HFFc6 (cell line): Measurements from ENCODE around the gene SLC51B. TPM values are rescaled to one million over a fixed set of nuclear protein-coding genes. Genes with fewer than 3 reads are reported as not detected.

Experiments used
- DNase-seq: peaks from one replicate; pipeline ENCODE4 v3.0.0-alpha.2; 2018
- H3K27ac Mint-ChIP-seq: 2 replicates; pipeline ENCODE4 v1.8.0; 2020; ENCODE audit warnings: mild to moderate bottlenecking, mixed read lengths
- H3K27me3 Mint-ChIP-seq: 2 replicates; pipeline ENCODE4 v1.8.0; 2021; ENCODE audit warnings: mild to moderate bottlenecking, moderate library complexity, mixed read lengths; ENCODE audit not compliant: insufficient read depth
- H3K36me3 Mint-ChIP-seq: 2 replicates; pipeline ENCODE4 v1.8.0; 2021; ENCODE audit warnings: low read depth, mixed read lengths
- H3K4me1 Mint-ChIP-seq: 2 replicates; pipeline ENCODE4 v1.8.0; 2020; ENCODE audit warnings: low read depth, mixed read lengths
- H3K4me3 Mint-ChIP-seq: 2 replicates; pipeline ENCODE4 v1.8.0; 2020; ENCODE audit warnings: mild to moderate bottlenecking, moderate library complexity, mixed read lengths
- H3K9me3 Mint-ChIP-seq: 2 replicates; pipeline ENCODE4 v1.8.0; 2020; ENCODE audit warnings: mild to moderate bottlenecking, mixed read lengths
- total RNA-seq, 6 experiments: library from RNA; stranded (reverse); fragmentation: NEBNext Ultra II Directional; extraction: Animal tissue kit (Norgen Biotek cat#: 25700); gene quantifications; 2 replicates in 1 of 6; 3 replicates in 5 of 6; pipeline ENCODE4 v1.2.3, GENCODE V29; 2021
- TF ChIP-seq, protein P1 (sequence below): fragments of 200-600 bp; sonication (generic); IDR thresholded peaks from 2 replicates; pipeline ENCODE4 v1.5.0; 2021; ENCODE audit warnings: antibody characterized with exemption, mild to moderate bottlenecking

Gene SLC51B
- total RNA-seq, 6 experiments from 2014 or later = not detected

GRCh38 chr15:65057549-65057940 lies 12.4 kb downstream of the SLC51B start:
- DNase-seq = no peak
- Mint-ChIP-seq H3K9me3 (no peaks in the 10 kb centered on the region), H3K4me1 (peaks cover 16% of the 10 kb centered on the region), H3K36me3 (no peaks in the 10 kb centered on the region), H3K27me3 (peaks cover 24% of the 10 kb centered on the region), H3K27ac (no peak overlapping the region), H3K4me3 (no peak overlapping the region)
- TF ChIP-seq, protein P1, sequence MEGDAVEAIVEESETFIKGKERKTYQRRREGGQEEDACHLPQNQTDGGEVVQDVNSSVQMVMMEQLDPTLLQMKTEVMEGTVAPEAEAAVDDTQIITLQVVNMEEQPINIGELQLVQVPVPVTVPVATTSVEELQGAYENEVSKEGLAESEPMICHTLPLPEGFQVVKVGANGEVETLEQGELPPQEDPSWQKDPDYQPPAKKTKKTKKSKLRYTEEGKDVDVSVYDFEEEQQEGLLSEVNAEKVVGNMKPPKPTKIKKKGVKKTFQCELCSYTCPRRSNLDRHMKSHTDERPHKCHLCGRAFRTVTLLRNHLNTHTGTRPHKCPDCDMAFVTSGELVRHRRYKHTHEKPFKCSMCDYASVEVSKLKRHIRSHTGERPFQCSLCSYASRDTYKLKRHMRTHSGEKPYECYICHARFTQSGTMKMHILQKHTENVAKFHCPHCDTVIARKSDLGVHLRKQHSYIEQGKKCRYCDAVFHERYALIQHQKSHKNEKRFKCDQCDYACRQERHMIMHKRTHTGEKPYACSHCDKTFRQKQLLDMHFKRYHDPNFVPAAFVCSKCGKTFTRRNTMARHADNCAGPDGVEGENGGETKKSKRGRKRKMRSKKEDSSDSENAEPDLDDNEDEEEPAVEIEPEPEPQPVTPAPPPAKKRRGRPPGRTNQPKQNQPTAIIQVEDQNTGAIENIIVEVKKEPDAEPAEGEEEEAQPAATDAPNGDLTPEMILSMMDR = no peak

DNA sequence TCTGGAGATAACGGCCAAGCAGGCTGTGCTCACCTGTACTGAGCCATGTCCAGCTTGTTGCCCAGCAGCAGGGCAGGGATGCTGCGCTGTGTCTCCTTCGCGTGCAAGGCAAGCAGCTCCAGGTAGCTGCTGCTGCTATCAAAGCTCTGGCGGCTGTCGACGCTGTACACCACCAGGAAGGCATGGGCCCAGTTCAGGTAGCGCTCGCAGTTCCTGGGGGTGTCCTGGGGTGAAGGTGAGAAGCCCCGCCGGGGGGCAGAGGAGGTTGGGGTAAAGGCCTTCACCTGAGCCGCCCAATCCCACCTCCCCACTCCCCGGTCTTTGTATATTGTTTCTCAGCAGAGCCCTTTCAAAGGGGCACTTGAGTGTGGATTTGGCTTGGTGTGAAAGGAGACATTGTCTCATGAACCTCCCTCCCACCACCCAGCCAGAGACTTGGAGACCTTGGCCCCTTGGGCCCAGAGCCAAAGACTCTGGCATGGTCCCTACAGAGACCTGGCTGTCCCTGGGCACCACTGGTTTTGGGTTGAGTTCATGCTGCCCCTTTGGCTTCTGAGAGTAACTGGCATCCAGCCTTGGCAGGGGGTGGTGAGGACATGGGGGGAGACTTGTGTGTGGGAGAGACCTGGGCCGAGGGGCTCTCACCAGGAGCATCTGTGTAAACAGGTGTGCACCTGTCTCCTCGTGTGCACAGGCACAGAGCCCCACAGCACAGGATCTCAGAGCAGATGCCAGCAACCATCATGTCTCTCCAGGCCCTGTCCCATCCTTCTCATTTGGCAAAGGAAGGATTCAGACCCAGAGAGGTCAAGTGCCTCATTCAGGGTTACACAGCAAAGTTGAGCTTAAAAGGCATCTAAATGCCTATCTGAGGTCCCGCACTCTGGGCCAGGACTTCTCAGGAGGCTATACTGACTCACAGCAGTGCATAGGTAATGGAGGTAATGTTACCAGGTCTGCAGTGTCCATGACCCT lies 13.5 kb downstream of the SLC51B start:
- Mint-ChIP-seq H3K4me1 (peaks cover 16% of the 10 kb centered on the region), H3K9me3 (no peaks in the 10 kb centered on the region), H3K27me3 (peaks cover 28% of the 10 kb centered on the region), H3K4me3 (no peak overlapping the region), H3K27ac (no peak overlapping the region), H3K36me3 (no peaks in the 10 kb centered on the region)
- no peak for DNase-seq
- TF ChIP-seq, protein P1 = no peak

- no peak overlapping the region for H3K27ac Mint-ChIP-seq
Measured at GRCh38 chr15:65059369-65059750, 14.2 kb downstream of the SLC51B start.

DNA sequence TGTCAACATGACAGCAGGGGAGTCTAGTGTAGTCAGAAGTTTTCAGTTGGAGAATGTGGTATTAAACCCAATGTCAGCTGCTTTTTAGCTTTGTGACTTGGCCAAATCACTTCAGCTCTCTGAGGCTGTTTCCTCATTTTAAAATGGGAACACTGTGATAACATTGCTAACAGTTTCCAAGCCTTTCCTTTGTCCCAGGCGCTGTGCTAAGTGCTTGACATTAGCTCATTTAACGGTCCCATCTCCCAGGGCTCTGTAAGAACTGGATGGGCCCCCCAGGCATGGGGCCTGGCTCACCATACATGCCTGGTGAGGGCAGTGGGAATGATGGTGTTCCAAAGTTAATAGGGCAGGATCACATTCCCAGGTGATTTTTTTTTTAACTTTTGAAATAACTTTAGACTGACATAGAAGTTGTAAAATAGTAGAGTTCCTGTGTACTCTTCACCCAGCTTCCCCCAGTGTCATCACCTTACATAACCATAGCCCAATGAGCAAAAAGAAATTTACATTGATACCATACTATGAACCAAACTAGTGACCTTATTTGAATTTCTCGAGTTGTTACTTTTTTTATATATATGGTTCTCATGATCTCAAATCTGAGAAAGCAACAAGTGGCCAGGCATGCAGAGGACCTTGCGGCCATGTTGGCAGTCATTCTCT lies 14.9 kb downstream of the SLC51B start:
- H3K27me3 Mint-ChIP-seq = peaks cover 35% of the 10 kb centered on the region
- TF ChIP-seq, protein P1 = no peak
- H3K9me3 Mint-ChIP-seq = no peaks in the 10 kb centered on the region
- no peak overlapping the region for H3K4me3 Mint-ChIP-seq
- DNase-seq = no peak
- H3K36me3 Mint-ChIP-seq = no peaks in the 10 kb centered on the region
- H3K4me1 Mint-ChIP-seq = peaks cover 16% of the 10 kb centered on the region
- no peak overlapping the region for H3K27ac Mint-ChIP-seq

More at GRCh38 chr15:65059369-65059750, 14.2 kb downstream of the SLC51B start:
- TF ChIP-seq, protein P1 = no peak
- Mint-ChIP-seq H3K4me1 (peaks cover 16% of the 10 kb centered on the region), H3K4me3 (no peak overlapping the region), H3K27me3 (peaks cover 31% of the 10 kb centered on the region), H3K9me3 (no peaks in the 10 kb centered on the region), H3K36me3 (no peaks in the 10 kb centered on the region)
- DNase-seq = no peak

- Mint-ChIP-seq H3K27ac (no peak overlapping the region), H3K27me3 (peaks cover 39% of the 10 kb centered on the region), H3K4me1 (peaks cover 10% of the 10 kb centered on the region), H3K9me3 (no peaks in the 10 kb centered on the region), H3K4me3 (no peak overlapping the region), H3K36me3 (no peaks in the 10 kb centered on the region)
- DNase-seq = no peak
- TF ChIP-seq, protein P1 = no peak
Measured at GRCh38 chr15:65060641-65061397, 15.6 kb downstream of the SLC51B start.
